SK-N-SH (cell line): ENCODE measurements around the gene SLAMF8. TPM values are rescaled to one million over a fixed set of nuclear protein-coding genes. Genes with fewer than 3 reads are reported as not detected.

Experiments
- CTCF ChIA-PET: fragments of 300-600, 350-600 bp; formaldehyde crosslinking; extraction: SDS; loops from one replicate; lab custom pipeline; 2021; lab: Yijun Ruan, JAX
- POLR2A ChIA-PET: fragments of 350-600 bp; sonication (Branson Sonifier 250); formaldehyde crosslinking; extraction: SDS; loops from one replicate; lab custom pipeline; 2020; ENCODE audit warnings: antibody characterized with exemption, inconsistent platforms; lab: Yijun Ruan, JAX
- DNase-seq: peaks from one replicate; pipeline ENCODE4 v3.0.0; 2012
- H2AFZ ChIP-seq: fragments of 200-600 bp; sonication (generic); 2 replicates; pipeline ENCODE4 v1.8.1; 2016; ENCODE audit warnings: antibody characterized with exemption, mild to moderate bottlenecking, low read depth
- H3F3A ChIP-seq: fragments of 200-600 bp; sonication (generic); replicated peaks from 2 replicates; pipeline ENCODE3; 2016; ENCODE audit warnings: antibody characterized with exemption, mild to moderate bottlenecking; ENCODE audit not compliant: insufficient read depth
- H3K27ac ChIP-seq, 2 experiments: fragments of 200-500 bp in 1 of 2; fragments of 200-600 bp in 1 of 2; sonication (Bioruptor generic) in 1 of 2; sonication (generic), shearing (Covaris generic) in 1 of 2; 2 replicates each; pipeline versions ENCODE4 v1.5.1 to v1.6.1; 2014 to 2016; ENCODE audit warnings: low read depth in 2 of 2, inconsistent platforms in 1 of 2, low read length in 1 of 2, mild to moderate bottlenecking in 1 of 2, mixed read lengths in 1 of 2
- H3K27me3 ChIP-seq: fragments of 200-600 bp; sonication (generic), shearing (Covaris generic); 2 replicates; pipeline ENCODE4 v1.6.1; 2016; ENCODE audit warnings: mixed run types; ENCODE audit not compliant: insufficient read depth
- H3K36me3 ChIP-seq, 2 experiments: fragments of 200-500 bp in 1 of 2; fragments of 200-600 bp in 1 of 2; sonication (Bioruptor generic) in 1 of 2; sonication (generic) in 1 of 2; replicated peaks in 1 of 2; 2 replicates each; pipeline versions ENCODE3 to v1.5.1; 2014 to 2016; ENCODE audit warnings: low read length in 1 of 2, mild to moderate bottlenecking in 1 of 2; ENCODE audit not compliant: insufficient read depth in 2 of 2, control insufficient read depth in 1 of 2
- H3K4me1 ChIP-seq, 2 experiments: fragments of 200-500 bp in 1 of 2; fragments of 200-600 bp in 1 of 2; sonication (Bioruptor generic) in 1 of 2; sonication (generic), shearing (Covaris generic) in 1 of 2; 2 replicates each; pipeline versions ENCODE4 v1.5.1 to v1.6.1; 2014 to 2016; ENCODE audit warnings: low read depth in 1 of 2, low read length in 1 of 2, mixed run types in 1 of 2; ENCODE audit not compliant: insufficient read depth in 2 of 2, control insufficient read depth in 1 of 2
- H3K4me2 ChIP-seq: fragments of 200-600 bp; sonication (generic), shearing (Covaris generic); 2 replicates; pipeline ENCODE4 v1.6.1; 2017; ENCODE audit warnings: mixed run types
- H3K4me3 ChIP-seq, 2 experiments: fragments of 200-500 bp in 1 of 2; fragments of 200-600 bp in 1 of 2; sonication (Bioruptor generic) in 1 of 2; sonication (generic), shearing (Covaris generic) in 1 of 2; 2 replicates each; pipeline versions ENCODE4 v1.5.1 to v1.8.1; 2014 to 2016; ENCODE audit warnings: low read depth in 2 of 2, inconsistent platforms in 1 of 2, low read length in 1 of 2, mild to moderate bottlenecking in 1 of 2, mixed read lengths in 1 of 2, moderate library complexity in 1 of 2
- H3K79me2 ChIP-seq: fragments of 200-600 bp; sonication (generic); 2 replicates; pipeline ENCODE4 v1.8.1; 2017; ENCODE audit warnings: mild to moderate bottlenecking; ENCODE audit not compliant: insufficient read depth
- H3K9ac ChIP-seq: fragments of 200-600 bp; sonication (generic); 2 replicates; pipeline ENCODE4 v1.6.1; 2017; ENCODE audit warnings: mixed run types
- H3K9me2 ChIP-seq: fragments of 200-600 bp; sonication (generic); 2 replicates; pipeline ENCODE4 v1.6.1; 2017; ENCODE audit warnings: mixed run types
- H3K9me3 ChIP-seq: fragments of 200-600 bp; sonication (generic); 2 replicates; pipeline ENCODE4 v1.6.1; 2017; ENCODE audit warnings: mixed run types, mild to moderate bottlenecking, moderate library complexity
- H4K20me1 ChIP-seq: fragments of 200-600 bp; sonication (generic); 2 replicates; pipeline ENCODE4 v1.6.1; 2017; ENCODE audit warnings: mild to moderate bottlenecking, mixed run types; ENCODE audit not compliant: insufficient read depth
- CHD2 ChIP-seq: fragments of 150-350 bp; IDR thresholded peaks from 2 replicates; pipeline ENCODE4 v1.6.1; 2018; ENCODE audit warnings: low read length; ENCODE audit not compliant: partially characterized antibody
- FOSL2 ChIP-seq: IDR thresholded peaks from 2 replicates; pipeline ENCODE4 v1.4.0; 2012; ENCODE audit warnings: low read depth, mild to moderate bottlenecking, moderate library complexity, borderline replicate concordance
- GABPA ChIP-seq: IDR thresholded peaks from 2 replicates; pipeline ENCODE4 v1.4.0; 2012; ENCODE audit warnings: low read depth, mild to moderate bottlenecking
- JUND ChIP-seq: IDR thresholded peaks from 2 replicates; pipeline ENCODE4 v1.4.0; 2012
- MEF2A ChIP-seq: IDR thresholded peaks from 2 replicates; pipeline ENCODE4 v1.4.0; 2012; ENCODE audit warnings: low read depth, borderline replicate concordance
- MXI1 ChIP-seq: IDR thresholded peaks from 2 replicates; pipeline ENCODE4 v1.6.1; 2012; ENCODE audit warnings: mild to moderate bottlenecking, low read depth, low read length, improper control_type of control experiment
- POLR2AphosphoS5 ChIP-seq: IDR thresholded peaks from 2 replicates; pipeline ENCODE4 v1.6.1; 2012; ENCODE audit warnings: low read depth, low read length
- RFX5 ChIP-seq: IDR thresholded peaks from 2 replicates; pipeline ENCODE4 v1.6.1; 2012; ENCODE audit warnings: mild to moderate bottlenecking, improper control_type of control experiment, low read length
- RXRA ChIP-seq: IDR thresholded peaks from 2 replicates; pipeline ENCODE4 v1.4.0; 2012; ENCODE audit warnings: low read depth, mild to moderate bottlenecking, borderline replicate concordance
- SIN3A ChIP-seq: IDR thresholded peaks from 2 replicates; pipeline ENCODE4 v1.6.1; 2012; ENCODE audit warnings: low read depth, mild to moderate bottlenecking, low read length, moderate library complexity, borderline replicate concordance
- SMC3 ChIP-seq: IDR thresholded peaks from 2 replicates; pipeline ENCODE4 v1.6.1; 2012; ENCODE audit warnings: low read depth, low read length, improper control_type of control experiment
- TCF12 ChIP-seq: IDR thresholded peaks from 2 replicates; pipeline ENCODE4 v1.4.0; 2012
- WGBS: methylation state at CpG from one replicate; pipeline ENCODE4 v1.1.6; 2017; ENCODE audit warnings: low lambda C conversion rate; 5-methylcytosine and 5-hydroxymethylcytosine counted together
- polyA plus RNA-seq, 3 experiments: library from polyadenylated mRNA; depleted of rRNA; stranded (reverse); fragments of >200 nt; gene quantifications; 2 replicates each; pipeline ENCODE4 v1.2.3, GENCODE V29; 2012
- TF ChIP-seq, protein P1 (sequence below): IDR thresholded peaks from 2 replicates; pipeline ENCODE4; 2012
- TF ChIP-seq, protein P2 (sequence below): IDR thresholded peaks from 2 replicates; pipeline ENCODE4 v1.4.0; 2012; ENCODE audit warnings: low read depth, borderline replicate concordance

Gene SLAMF8
- polyA plus RNA-seq, 1 of the 3 experiments (the other 2 are of a cell fraction): not detected

DNA sequence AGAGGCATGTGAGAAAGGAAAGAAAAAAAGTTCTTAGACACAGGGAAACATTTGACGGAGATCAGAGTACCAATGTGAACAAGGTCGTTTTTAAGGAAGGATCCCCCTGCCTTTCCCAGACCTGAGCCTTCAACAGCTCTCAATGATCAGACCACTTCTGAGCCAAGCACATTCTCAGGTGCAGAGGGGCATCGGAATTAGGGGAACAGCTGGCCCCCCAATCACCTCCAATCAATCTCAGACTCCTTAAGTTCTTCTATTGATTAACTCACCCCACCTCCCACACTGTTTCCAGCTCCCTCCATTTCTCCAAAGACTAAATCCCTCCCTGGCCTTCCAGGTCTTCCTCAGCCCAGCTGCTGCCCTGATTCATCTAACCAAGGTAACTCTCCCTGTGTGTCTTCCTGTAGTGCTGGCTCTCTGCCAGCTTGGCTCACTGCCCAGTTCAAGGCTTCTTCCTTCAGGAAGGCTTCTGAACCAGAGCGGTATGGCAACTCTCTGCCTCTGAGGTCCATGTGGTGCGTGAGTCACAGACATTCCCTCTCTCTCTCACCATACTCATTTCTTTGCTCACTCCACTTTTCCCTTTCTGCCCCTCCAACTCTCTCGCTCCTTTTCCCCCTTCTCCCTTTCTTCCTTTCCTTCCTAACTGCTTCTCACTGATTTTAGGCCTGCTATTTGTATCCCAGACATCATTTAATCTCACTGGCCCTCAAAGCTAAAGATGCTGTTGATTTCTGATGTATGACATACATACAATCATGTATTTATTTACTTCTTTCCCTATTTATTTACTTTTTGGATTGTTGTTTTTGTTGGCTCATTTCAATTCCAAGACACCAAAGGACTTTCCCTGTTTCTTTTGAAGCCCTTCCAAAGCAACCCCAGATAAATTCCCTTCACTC is 55.2 kb downstream of the SLAMF8 start (continued):
- TF ChIP-seq, protein P1, sequence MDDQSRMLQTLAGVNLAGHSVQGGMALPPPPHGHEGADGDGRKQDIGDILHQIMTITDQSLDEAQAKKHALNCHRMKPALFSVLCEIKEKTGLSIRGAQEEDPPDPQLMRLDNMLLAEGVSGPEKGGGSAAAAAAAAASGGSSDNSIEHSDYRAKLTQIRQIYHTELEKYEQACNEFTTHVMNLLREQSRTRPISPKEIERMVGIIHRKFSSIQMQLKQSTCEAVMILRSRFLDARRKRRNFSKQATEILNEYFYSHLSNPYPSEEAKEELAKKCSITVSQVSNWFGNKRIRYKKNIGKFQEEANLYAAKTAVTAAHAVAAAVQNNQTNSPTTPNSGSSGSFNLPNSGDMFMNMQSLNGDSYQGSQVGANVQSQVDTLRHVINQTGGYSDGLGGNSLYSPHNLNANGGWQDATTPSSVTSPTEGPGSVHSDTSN: 0 out of 2 replicates have a peak, but pooled peaks have one; percentile 27
- TF ChIP-seq MEF2A: no peak
- TF ChIP-seq SMC3: no peak
- TF ChIP-seq RXRA: no peak; the same call in 1 of the 2 replicates
- peak; percentile 80; the same call in 1 of the 2 replicates for TF ChIP-seq SIN3A
- no peak for TF ChIP-seq GABPA
- no peak for TF ChIP-seq CHD2
- peak; percentile 89 for TF ChIP-seq TCF12
- TF ChIP-seq RFX5: no peak
- peak; percentile 87 for TF ChIP-seq JUND
- TF ChIP-seq POLR2AphosphoS5: peak; percentile 41; the same call in 1 of the 2 replicates
- TF ChIP-seq, protein P2, sequence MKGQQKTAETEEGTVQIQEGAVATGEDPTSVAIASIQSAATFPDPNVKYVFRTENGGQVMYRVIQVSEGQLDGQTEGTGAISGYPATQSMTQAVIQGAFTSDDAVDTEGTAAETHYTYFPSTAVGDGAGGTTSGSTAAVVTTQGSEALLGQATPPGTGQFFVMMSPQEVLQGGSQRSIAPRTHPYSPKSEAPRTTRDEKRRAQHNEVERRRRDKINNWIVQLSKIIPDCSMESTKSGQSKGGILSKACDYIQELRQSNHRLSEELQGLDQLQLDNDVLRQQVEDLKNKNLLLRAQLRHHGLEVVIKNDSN: no peak; the same call in 1 of the 2 replicates
- TF ChIP-seq, all 33 proteins: peak for 12

DNA sequence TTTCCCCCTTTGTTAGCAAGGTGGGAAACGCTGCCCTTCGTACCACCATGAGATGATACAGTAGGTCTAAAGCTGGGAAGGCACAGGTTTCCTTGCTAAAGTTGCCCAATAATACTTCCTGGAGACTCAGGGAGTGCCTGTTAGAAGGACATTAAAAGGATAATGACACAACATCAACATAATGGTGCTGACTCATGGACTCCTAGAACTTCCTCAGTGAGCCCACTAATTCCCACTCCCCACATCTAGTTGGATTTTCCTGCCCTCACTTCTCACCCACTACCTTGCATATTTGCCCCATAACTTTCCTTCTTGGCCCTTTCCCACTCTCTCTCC is 55.8 kb downstream of the SLAMF8 start:
- Histone ChIP-seq H3K79me2 (no peaks in the 10 kb centered on the region), H3K4me3 (no peak overlapping the region), H3K4me1 (peaks cover 12 to 14% of the 10 kb centered on the region in 2 experiments; a peak in 2 of 4 replicates), H3K9me3 (no peaks in the 10 kb centered on the region), H3K27me3 (no peaks in the 10 kb centered on the region), H3F3A (peaks cover 5% of the 10 kb centered on the region), H2AFZ (0 out of 2 replicates have a peak overlapping the region, but pooled peaks have one; percentile 45), H3K9ac (no peak overlapping the region), H3K9me2 (no peaks in the 10 kb centered on the region), H3K36me3 (no peaks in the 10 kb centered on the region), H3K27ac (peak overlapping the region; percentile 54 to 79; a peak in 3 of 4 replicates), H3K4me2 (peak overlapping the region; percentile 36)
- POLR2A ChIA-PET: interaction anchor here (0.7 kb wide), 1 partner anchor 69 kb away, joined by 3 read pairs; no protein-coding TSS in a partner anchor
- 91% methylated on average over 2 of the region's 2 CpGs for WGBS
- DNase-seq: no peak
- TF ChIP-seq MXI1 (no peak), FOSL2 (0 out of 2 replicates have a peak, but pooled peaks have one; percentile 7)
- TF ChIP-seq, all 33 proteins: peak for 1
- H4K20me1 ChIP-seq: no peaks in the 10 kb centered on the region
- CTCF ChIA-PET: interaction anchor here (5.0 to 6.7 kb wide), 2 partner anchors 9 to 84 kb away, joined by 34 to 76 read pairs; no protein-coding TSS in a partner anchor
